ENCODE measurements around the gene C1orf226.
A peak's percentile ranks its signal among the peaks of the same experiment; 100 is the strongest.

C1orf226 gene

GRCh38 chr1:162385702-162386101 is 4.2 kb downstream of the C1orf226 start:
- no peak for DNase-seq

- no peak for DNase-seq
Measured at GRCh38 chr1:162386292-162387225, 5.0 kb downstream of the C1orf226 start.

DNA sequence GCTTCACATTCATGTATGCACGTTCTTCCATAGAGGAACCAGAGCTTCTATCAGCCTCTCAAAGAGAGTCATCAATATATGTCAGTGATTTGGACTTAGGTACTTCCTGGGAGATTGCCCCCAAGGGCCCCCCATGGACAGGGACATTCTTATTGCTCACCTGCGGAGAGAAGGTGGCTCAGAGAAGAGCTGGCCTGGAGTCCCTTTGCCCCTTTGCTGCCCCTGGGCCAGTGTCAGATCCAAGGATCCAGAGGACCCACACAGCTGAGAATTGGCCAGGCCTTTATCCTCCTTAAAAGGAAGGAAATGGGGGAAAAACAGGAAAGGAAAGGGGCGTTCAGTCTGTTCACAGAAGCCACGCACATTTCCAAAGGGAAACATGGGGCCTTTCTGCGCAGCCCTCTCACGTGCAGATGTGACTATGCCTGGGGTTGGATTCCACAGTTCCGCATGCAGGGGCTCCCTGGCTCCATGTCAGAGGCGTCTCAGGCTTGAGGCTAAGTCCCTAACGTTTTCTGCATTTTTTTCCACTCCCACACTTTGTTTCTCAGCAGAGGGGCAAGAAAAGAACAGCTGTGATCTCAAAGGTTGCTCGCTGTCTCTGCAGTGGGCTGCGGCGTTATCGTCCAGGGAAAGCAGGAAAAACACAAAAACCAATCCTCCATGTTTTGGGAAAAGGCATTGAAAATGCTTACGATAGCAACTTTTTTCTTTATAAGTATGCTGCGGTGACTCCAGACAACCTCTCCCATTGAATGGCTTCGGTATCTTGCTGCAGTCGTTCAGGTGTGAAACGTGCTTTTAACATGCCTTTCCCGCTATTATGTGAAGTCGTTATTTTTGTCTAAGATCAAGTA is 5.9 kb downstream of the C1orf226 start:
- no peak for DNase-seq

GRCh38 chr1:162388083-162388594 is 6.6 kb downstream of the C1orf226 start:
- DNase-seq, result no peak

GRCh38 chr1:162388615-162389014 is 7.1 kb downstream of the C1orf226 start:
- DNase-seq, result no peak

DNA sequence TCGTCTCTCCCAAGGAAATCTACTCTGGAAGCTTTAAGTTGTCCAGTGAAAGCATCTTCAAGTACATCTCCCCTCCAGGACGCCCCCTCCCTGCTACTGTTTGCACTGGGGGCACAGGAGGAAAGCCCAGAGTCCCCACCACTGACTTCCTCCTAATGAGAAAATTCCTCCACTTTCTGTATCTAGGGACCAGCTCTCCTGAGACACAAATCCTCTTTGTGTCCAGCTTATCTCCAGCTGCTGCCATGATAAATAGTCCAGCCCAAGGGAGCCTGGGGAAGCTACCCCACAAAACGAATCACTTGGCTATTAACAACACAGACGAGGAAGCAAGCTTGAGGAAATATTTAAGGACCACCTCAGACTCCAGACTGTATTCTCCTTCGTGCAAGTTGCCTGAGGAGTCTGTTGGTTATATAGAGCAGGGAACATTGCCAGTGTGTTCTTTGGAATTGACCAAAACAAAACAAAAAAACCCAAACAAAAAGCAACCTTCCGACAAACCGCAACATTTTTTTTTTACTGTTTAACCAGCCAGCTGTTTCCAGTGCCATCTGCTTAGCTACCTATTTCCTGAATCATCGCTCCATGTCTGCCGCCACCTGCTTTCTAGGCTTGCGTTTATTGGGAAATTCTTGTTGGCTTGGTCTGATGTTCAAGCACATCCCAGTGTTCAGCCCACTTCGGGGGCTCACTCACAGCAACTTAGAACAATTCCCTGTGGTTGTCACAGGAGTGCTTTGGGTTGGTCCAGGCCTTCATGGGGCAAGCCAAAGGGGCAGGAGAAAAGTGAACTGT is 7.7 kb downstream of the C1orf226 start:
- DNase-seq, result no peak

DNA sequence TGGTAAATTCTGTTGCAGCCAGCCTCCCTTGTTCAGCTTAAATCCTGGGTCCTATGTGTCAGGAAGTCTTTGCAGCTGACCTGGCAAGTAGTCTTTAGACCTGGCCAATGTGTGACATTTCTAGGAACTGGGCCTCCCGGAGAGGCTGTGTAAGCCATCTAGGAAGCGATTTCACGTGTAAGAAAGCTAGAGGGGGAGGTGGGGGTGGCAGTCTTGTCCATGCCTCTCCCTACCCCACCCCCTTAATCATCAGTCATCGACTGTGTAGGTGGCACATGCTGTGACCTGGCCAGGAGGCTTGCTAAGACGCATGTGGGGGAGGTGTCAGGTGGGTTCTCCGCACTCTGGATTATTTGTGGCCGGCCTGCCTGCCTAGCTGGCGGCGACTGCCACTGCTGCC is 8.4 kb downstream of the C1orf226 start:
- no peak for DNase-seq

GRCh38 chr1:162390396-162391185 is 9.1 kb downstream of the C1orf226 start:
- DNase-seq, result no peak

DNA sequence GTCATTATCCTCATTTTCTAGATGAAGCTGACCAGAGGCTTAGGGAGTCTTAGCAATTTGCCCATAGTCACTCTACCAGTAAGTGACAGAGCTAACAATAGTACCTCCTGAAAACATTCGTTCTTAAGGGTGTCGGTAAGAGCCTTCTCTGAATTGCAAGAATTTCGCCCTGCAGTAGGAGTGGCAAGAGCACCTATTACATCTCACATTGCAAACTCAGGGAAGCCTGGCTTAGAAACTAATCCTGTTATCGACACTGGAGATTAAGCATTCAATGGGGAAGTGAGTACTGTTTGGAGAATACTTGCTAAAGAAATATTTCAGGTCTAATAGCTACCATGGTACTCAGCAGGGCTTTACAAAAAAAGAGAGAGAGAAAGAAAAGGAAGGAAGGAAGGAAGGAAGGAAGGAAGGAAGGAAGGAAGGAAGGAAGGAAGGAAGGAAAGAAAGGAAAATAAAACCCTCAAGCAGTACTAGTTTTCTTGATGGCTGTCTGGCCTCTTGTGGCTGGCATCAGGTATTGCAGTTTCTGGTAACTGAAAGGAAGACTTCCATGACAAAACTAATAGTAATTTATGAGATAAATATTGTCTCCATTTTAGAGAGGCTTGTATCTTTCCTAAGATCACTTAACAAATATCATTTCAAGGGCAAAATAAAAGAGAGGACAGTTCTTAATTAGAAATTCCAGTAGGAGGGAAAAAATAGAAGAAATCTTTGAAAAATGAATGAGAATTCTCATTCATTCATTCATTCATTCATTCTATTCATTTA is 10.4 kb downstream of the C1orf226 start:
- DNase-seq, result peak; percentile 47

DNA sequence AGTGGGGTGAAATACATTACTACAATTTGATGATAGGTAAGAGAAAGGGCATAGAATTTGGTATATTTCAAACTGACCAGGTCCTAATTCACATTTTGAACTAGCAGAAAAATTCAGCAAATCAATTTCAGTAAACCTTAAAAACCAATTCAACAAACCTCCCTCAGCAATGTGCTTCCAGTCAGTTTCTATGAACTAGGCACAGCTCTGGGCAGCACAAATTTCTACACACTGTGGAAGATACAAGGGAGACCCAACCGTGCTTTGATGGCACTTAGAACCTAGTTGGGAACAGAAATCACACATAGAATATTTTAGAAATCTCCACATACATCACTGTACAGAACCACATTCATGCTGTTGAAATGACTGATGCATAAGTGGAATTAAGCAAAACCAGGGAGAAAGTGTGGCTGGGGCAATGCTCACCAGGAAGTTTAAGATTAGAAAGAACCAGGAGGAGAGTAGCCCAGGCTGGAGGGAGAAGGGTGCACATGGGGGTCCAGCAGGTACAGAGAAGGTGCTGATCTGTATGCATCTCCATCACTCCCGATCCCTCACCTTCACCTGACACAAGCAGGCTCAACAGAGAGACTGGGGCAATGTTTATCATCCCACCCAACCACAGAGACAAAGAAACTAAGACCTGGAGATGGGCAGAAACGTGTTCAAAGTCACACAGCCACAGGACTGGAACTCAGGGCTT is 14.8 kb downstream of the C1orf226 start:
- DNase-seq, result no peak

DNA sequence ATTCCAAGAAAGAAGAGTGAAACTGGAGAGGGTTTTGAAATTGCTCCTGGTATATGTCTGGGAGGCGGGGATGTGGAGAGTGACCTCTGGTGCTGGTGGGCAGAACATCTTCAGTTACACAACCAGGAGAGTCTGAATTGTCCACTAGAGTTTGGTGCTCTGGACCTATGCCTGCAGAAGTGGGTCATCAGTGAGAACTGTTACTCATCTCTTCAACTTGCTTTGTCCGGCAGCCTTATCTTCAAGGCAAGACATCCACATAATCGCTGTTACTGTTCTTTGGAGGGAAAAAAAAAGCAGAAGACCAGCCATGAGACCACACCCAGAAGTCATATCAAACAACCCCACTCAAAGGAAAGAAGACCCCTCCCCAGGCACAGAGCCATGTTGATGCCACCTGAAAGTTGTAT is 15.5 kb downstream of the C1orf226 start:
- DNase-seq, result no peak

GRCh38 chr1:162397943-162398560 is 16.5 kb downstream of the C1orf226 start:
- no peak for DNase-seq

DNA sequence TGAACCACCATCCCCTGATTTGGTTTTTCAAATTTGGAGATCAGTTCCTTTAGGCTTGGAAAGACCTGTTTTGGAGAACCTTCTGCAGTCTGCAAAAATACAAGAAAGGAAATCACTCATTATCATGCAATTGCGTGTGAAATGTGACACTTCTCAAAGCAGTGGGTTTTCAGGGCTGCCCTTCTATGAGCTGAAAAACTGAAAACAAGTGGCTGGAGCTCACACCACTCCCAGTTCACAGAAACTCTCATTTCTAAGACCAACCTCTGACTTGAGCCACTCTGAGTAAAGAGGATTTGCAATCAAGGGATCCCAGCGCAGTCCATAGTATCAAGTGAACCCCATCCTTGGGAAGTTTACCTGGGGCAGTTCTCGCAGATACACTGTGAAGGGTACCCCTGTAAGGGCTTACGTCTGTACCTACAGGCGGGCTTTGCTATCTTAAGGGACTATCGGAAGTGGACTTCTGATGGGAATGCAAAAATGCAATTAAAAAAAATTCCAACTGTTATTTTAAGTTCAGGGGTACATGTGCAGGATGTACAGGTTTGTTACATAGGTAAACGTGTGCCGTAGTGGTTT is 17.6 kb downstream of the C1orf226 start:
- no peak for DNase-seq

DNA sequence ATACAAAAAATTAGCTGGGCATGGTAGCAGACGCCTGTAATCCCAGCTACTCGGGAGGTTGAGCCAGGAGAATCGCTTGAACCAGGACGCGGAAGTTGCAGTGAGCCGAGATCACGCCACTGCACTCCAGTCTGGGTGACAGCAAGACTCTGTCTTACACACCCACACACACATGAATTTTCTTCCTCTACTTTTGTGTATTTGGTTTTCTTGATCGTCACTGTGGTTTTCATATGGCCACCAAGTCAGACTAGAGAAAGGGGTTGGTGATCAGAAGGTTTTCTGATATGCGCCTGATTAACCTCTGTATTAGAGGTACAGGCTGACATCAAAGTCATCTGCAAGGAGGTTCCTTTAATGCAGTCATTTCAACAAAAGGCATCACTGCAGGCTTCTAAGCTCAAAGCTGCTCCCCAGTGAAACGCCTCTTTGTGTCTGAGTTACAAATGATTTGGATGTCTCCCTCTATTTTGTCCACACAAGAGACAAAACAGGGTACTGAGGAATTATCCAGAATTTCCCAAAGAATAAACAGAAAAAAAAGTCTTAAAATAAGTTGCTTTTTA is 19.3 kb downstream of the C1orf226 start:
- DNase-seq, result no peak

- no peak for DNase-seq
Measured at GRCh38 chr1:162404550-162405160, 23.1 kb downstream of the C1orf226 start.

DNA sequence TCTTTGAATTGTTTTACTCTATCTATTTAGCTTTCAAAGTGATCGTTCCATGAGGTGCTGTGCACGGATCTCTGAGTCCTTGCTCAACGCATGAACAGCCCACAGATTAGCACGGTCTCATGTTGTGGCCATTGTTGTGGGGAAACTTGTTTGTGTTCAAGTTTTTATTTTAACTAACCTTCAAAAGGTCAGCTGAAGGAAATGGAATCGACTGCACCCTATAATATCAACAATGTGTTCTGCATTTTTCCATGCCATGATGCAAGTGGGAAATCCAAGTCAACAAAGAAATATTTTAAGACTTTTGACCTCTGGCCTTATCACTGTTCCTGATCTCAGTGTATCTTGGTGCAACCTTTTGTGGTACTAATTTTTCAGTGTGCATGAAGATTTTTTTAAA is 24.3 kb downstream of the C1orf226 start:
- DNase-seq, result no peak

GRCh38 chr1:162406811-162407210 is 25.3 kb downstream of the C1orf226 start:
- no peak for DNase-seq

DNA sequence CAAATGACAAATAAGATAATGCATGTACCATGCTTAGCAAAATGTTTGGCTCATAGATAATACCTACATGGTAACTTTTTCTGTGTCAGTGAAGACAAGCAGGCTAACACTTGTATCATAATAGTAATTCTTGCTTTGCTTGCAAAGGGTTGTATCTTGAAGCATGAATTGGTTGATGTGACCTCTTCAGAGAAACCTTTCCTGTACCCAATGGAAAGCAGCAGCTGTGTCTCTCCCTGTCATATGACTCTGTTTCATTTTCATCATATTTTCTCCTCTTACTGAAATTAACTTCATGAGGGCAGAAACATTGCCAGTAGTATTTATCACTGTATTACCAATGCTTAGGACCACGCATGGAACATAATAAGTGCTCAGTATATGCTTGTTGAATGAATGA is 26.0 kb downstream of the C1orf226 start:
- DNase-seq, result no peak

GRCh38 chr1:162412002-162412401 is 30.5 kb downstream of the C1orf226 start, which contains the start of gene SH2D1B:
Gene SH2D1B, minus strand, starts transcription at chr1:162412136. Its CDS starts 120 bp downstream, at chr1:162412016.
- DNase-seq, result no peak

Data from NCI-H345 (cell line).